GM19238 (cell line): ENCODE data around the gene UBR4.
A peak's percentile ranks its signal among the peaks of the same experiment; 100 is the strongest.
"Not testable (repeated sequence)": the region's sequence is repeated elsewhere in the genome, so short reads cannot be mapped to it uniquely, and the experiment has no call there.

Source experiments
- DNase-seq: peaks from one replicate; pipeline ENCODE4 v3.0.0; 2011; ENCODE audit warnings: low spot score; ENCODE audit not compliant: insufficient read length

UBR4 gene

GRCh38 chr1:19209990-19210771, at the start of gene UBR4:
Gene UBR4, minus strand, starts transcription at chr1:19210266. Its CDS starts 18 bp downstream, at chr1:19210248.
- peak; percentile 72 for DNase-seq

GRCh38 chr1:19258353-19258752, 48.3 kb upstream of the UBR4 start:
- no peak for DNase-seq

GRCh38 chr1:19257178-19257914, 47.3 kb upstream of the UBR4 start:
- no peak for DNase-seq

- DNase-seq: not testable (repeated sequence)
Observed at GRCh38 chr1:19256301-19256700, 46.2 kb upstream of the UBR4 start.

GRCh38 chr1:19255288-19255687, 45.2 kb upstream of the UBR4 start:
- DNase-seq: no peak

- no peak for DNase-seq
Observed at GRCh38 chr1:19254416-19254815, 44.4 kb upstream of the UBR4 start.

GRCh38 chr1:19251305-19252196, 41.5 kb upstream of the UBR4 start, which contains the start of the genes EMC1 and MRTO4:
Gene EMC1, minus strand, starts transcription at chr1:19251524. Its CDS starts 15 bp downstream, at chr1:19251509.
Gene MRTO4, plus strand, starts transcription at chr1:19251805. Its CDS starts 31 bp downstream, at chr1:19251836.
- DNase-seq: peak; percentile 91

GRCh38 chr1:19250629-19251304, 40.7 kb upstream of the UBR4 start:
- no peak for DNase-seq

- DNase-seq: peak; percentile 65
Observed at GRCh38 chr1:19240673-19241538, 30.8 kb upstream of the UBR4 start.

- no peak for DNase-seq
Observed at GRCh38 chr1:19239876-19240275, 29.8 kb upstream of the UBR4 start.

GRCh38 chr1:19234224-19234623, 24.2 kb upstream of the UBR4 start:
- DNase-seq: no peak

GRCh38 chr1:19232524-19232846, 22.4 kb upstream of the UBR4 start:
- DNase-seq: no peak

GRCh38 chr1:19231736-19232523, 21.9 kb upstream of the UBR4 start:
- not testable (repeated sequence) for DNase-seq

GRCh38 chr1:19229828-19230325, 19.8 kb upstream of the UBR4 start:
- no peak for DNase-seq

- DNase-seq: no peak
Observed at GRCh38 chr1:19229229-19229628, 19.2 kb upstream of the UBR4 start.

- no peak for DNase-seq
Observed at GRCh38 chr1:19222979-19223824, 13.1 kb upstream of the UBR4 start.

GRCh38 chr1:19222573-19222972, 12.5 kb upstream of the UBR4 start:
- DNase-seq: no peak

GRCh38 chr1:19220991-19221390, 10.9 kb upstream of the UBR4 start:
- no peak for DNase-seq
